B cell (primary cell): ENCODE results near the gene LNX1. TPM values are rescaled to one million over a fixed set of nuclear protein-coding genes. Genes with fewer than 3 reads are reported as not detected.

ENCODE experiments used
- ATAC-seq: fragments of 200-7000 bp; cut with Tn5 transposase; one replicate; pipeline ENCODE4 v1.10.0; 2021; ENCODE audit warnings: low read depth, mild to moderate bottlenecking, moderate number of reproducible peaks, moderate library complexity
- CTCF ChIA-PET: fragments of 350-600 bp; sonication (Branson Sonifier 250); formaldehyde crosslinking; loops from one replicate; lab custom pipeline; 2021; ENCODE audit warnings: antibody characterized with exemption, inconsistent platforms; lab: Charles Lee
- POLR2A ChIA-PET: fragments of 350-600 bp; sonication (Branson Sonifier 250); formaldehyde crosslinking; loops from one replicate; lab custom pipeline; 2021; ENCODE audit warnings: antibody characterized with exemption; lab: Charles Lee
- DNase-seq: peaks from one replicate; pipeline ENCODE4 v3.0.0; 2013
- H2AFZ ChIP-seq: 2 replicates; pipeline ENCODE4 v1.6.1; 2012; ENCODE audit warnings: mild to moderate bottlenecking, low read depth, low read length; ENCODE audit not compliant: insufficient read depth, poor library complexity, severe bottlenecking
- H3K27ac ChIP-seq, 2 donors: 1 replicate in 1 of 2; 2 replicates in 1 of 2; pipeline ENCODE4 v1.5.1; 2012 to 2013; ENCODE audit warnings: low read length in 2 of 2, mild to moderate bottlenecking in 2 of 2, moderate library complexity in 1 of 2
- H3K27me3 ChIP-seq, 4 experiments: fragments of 200-600 bp in 1 of 4; sonication (generic) in 1 of 4; replicated peaks in 1 of 4; 1 replicate in 2 of 4; 2 replicates in 2 of 4; pipeline versions ENCODE4 v1.6.1 to v1.7.0; 2013 to 2016; ENCODE audit warnings: low read length in 3 of 4, mild to moderate bottlenecking in 2 of 4, mixed read lengths in 1 of 4, moderate library complexity in 1 of 4; ENCODE audit not compliant: insufficient read depth in 4 of 4, control insufficient read depth in 3 of 4; ENCODE audit errors: control extremely low read depth in 1 of 4
- H3K36me3 ChIP-seq, 2 experiments: replicated peaks in 1 of 2; 1 replicate in 1 of 2; 2 replicates in 1 of 2; pipeline versions ENCODE4 v1.6.1 to v1.7.1; 2013; ENCODE audit warnings: low read length in 1 of 2; ENCODE audit not compliant: insufficient read depth in 2 of 2, control insufficient read depth in 1 of 2; ENCODE audit errors: control extremely low read depth in 1 of 2, extremely low read depth in 1 of 2
- H3K4me1 ChIP-seq, 2 donors: fragments of 200-600 bp in 1 of 2; sonication (generic) in 1 of 2; 1 replicate in 1 of 2; 2 replicates in 1 of 2; pipeline versions ENCODE4 v1.5.1 to v1.6.1; 2013 to 2017; ENCODE audit warnings: low read length in 2 of 2; ENCODE audit not compliant: control insufficient read depth in 2 of 2, insufficient read depth in 2 of 2
- H3K4me2 ChIP-seq: replicated peaks from 2 replicates; pipeline ENCODE3; 2012; ENCODE audit warnings: mild to moderate bottlenecking, low read depth, low read length; ENCODE audit not compliant: poor library complexity, severe bottlenecking
- H3K4me3 ChIP-seq, 5 experiments: fragments of 200-600 bp in 1 of 5; sonication (generic) in 1 of 5; 1 replicate in 3 of 5; 2 replicates in 2 of 5; pipeline versions ENCODE4 v1.5.1 to v1.7.0; 2011 to 2016; ENCODE audit warnings: low read length in 4 of 5, mild to moderate bottlenecking in 4 of 5, low read depth in 2 of 5, control low read depth in 1 of 5, moderate library complexity in 1 of 5; ENCODE audit not compliant: insufficient read depth in 1 of 5; ENCODE audit errors: control extremely low read depth in 1 of 5, extremely low read depth in 1 of 5
- H3K79me2 ChIP-seq: fragments of 200-600 bp; sonication (generic); one replicate; pipeline ENCODE4 v1.6.0; 2016; ENCODE audit warnings: low read length; ENCODE audit not compliant: control insufficient read depth, insufficient read depth
- H3K9ac ChIP-seq: fragments of 200-600 bp; sonication (generic); 2 replicates; pipeline ENCODE4 v1.6.1; 2017; ENCODE audit warnings: mild to moderate bottlenecking, low read length, moderate library complexity
- H3K9me3 ChIP-seq, 3 donors: one replicate each; pipeline versions ENCODE4 v1.6.1 to v1.7.1; 2013; ENCODE audit warnings: low read length in 2 of 3; ENCODE audit not compliant: control insufficient read depth in 2 of 3, insufficient read depth in 1 of 3; ENCODE audit errors: control extremely low read depth in 1 of 3
- H4K20me1 ChIP-seq: 2 replicates; pipeline ENCODE4 v1.6.0; 2012; ENCODE audit warnings: mild to moderate bottlenecking, low read length; ENCODE audit not compliant: insufficient read depth, control insufficient read depth, poor library complexity, severe bottlenecking
- H3K27ac Mint-ChIP-seq: one replicate; pipeline ENCODE4 v1.8.0; 2021; ENCODE audit warnings: mixed read lengths
- H3K27me3 Mint-ChIP-seq: one replicate; pipeline ENCODE4 v1.8.0; 2021; ENCODE audit warnings: mixed read lengths
- H3K4me1 Mint-ChIP-seq: one replicate; pipeline ENCODE4 v1.8.0; 2021; ENCODE audit warnings: mixed read lengths
- H3K4me3 Mint-ChIP-seq: one replicate; pipeline ENCODE4 v1.8.0; 2021; ENCODE audit warnings: mixed read lengths
- H3K9me3 Mint-ChIP-seq: one replicate; pipeline ENCODE4 v1.8.0; 2022; ENCODE audit warnings: mixed read lengths; ENCODE audit not compliant: insufficient read depth
- CTCF ChIP-seq: fragments of 200-600 bp; IDR thresholded peaks from one replicate; pipeline ENCODE4 v1.8.0; 2022; ENCODE audit warnings: antibody characterized with exemption, mild to moderate bottlenecking
- EZH2 ChIP-seq: IDR thresholded peaks from 2 replicates; pipeline ENCODE4 v1.6.1; 2012; ENCODE audit warnings: borderline replicate concordance, low read depth, mild to moderate bottlenecking, moderate library complexity, low read length; ENCODE audit not compliant: insufficient read depth, poor library complexity, severe bottlenecking
- WGBS: methylation state at CpG from one replicate; pipeline ENCODE4 v1.1.5; 2013; ENCODE audit warnings: missing lambda C conversion rate; ENCODE audit not compliant: insufficient coverage; 5-methylcytosine and 5-hydroxymethylcytosine counted together
- intact Hi-C: fragments of 100-400 bp; cut with micrococcal nuclease; formaldehyde crosslinking; loops from one replicate; pipeline ENCODE4 v1.10.0; 2022
- polyA plus RNA-seq: library from polyadenylated mRNA; depleted of rRNA; stranded (reverse); fragments of >200 nt; gene quantifications from 2 replicates; pipeline ENCODE4 v1.2.3, GENCODE V29; 2012
- total RNA-seq, 2 donors: library from RNA; stranded (reverse); fragments of 120-200 nt in 1 of 2; gene quantifications; 1 replicate in 1 of 2; 2 replicates in 1 of 2; pipeline versions ENCODE4 v1.2.3 to v1.2.4, GENCODE V29; 2013 to 2022

Gene LNX1
- total and polyA plus RNA-seq, 2 donors (not counting 1 experiment from before 2014, with no cell fraction given), result not detected

DNA sequence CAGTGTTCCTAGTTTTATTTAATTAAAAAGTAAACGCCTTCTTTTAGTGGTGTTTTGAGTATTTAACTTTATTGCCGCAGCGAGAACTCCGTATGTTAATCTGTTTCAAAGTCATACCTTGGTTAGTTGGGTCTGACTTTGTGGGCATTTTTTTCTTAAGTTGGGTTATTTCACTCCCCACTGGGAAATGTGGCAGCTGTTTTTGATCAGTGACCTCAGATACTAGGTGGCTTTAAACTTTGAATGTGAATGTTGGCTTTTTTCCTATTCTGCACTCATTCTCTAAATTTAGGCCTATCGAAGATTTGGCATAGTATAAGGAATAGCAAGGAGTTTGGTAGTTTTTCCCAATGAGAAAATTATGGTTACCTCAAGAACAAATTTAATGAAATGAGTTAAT lies 127.9 kb downstream of the LNX1 start:
- 90% methylated on average over 3 of the region's 5 CpGs for WGBS
- intact Hi-C loops, result no loop called here
- ChIA-PET POLR2A (no interaction called here), CTCF (no interaction called here)
- no peak overlapping the region for H3K27ac ChIP-seq
- Mint-ChIP-seq H3K27ac (no peak overlapping the region), H3K4me3 (no peak overlapping the region), H3K9me3 (peaks cover 3% of the 10 kb centered on the region), H3K4me1 (no peaks in the 10 kb centered on the region), H3K27me3 (no peaks in the 10 kb centered on the region)
- H3K9me3 ChIP-seq, result peaks cover 0 to 11% (median 5%) of the 10 kb centered on the region in 3 donors
- no peaks in the 10 kb centered on the region for H3K27me3 ChIP-seq
- H2AFZ ChIP-seq, result no peak overlapping the region
- peaks cover 2 to 41% of the 10 kb centered on the region in 2 experiments for H3K36me3 ChIP-seq
- no peak overlapping the region for H3K9ac ChIP-seq
- no peaks in the 10 kb centered on the region for H3K4me1 ChIP-seq
- no peak overlapping the region for H3K4me2 ChIP-seq
- no peaks in the 10 kb centered on the region for H4K20me1 ChIP-seq
- DNase-seq (no peak), ATAC-seq (no peak)
- H3K4me3 ChIP-seq, result no peak overlapping the region
- no peaks in the 10 kb centered on the region for H3K79me2 ChIP-seq
- TF ChIP-seq CTCF (no peak), EZH2 (no peak)

GRCh38 chr4:53461244-53461643 lies 130.0 kb downstream of the LNX1 start:
- Mint-ChIP-seq H3K27ac (no peak overlapping the region), H3K27me3 (no peaks in the 10 kb centered on the region), H3K9me3 (no peaks in the 10 kb centered on the region), H3K4me3 (no peak overlapping the region), H3K4me1 (no peaks in the 10 kb centered on the region)
- no peak overlapping the region for H2AFZ ChIP-seq
- POLR2A ChIA-PET, result no interaction called here
- no peak overlapping the region for H3K27ac ChIP-seq
- ATAC-seq, result no peak
- no peak overlapping the region for H3K4me3 ChIP-seq
- peaks cover 0 to 1% (median 0%) of the 10 kb centered on the region in 3 donors for H3K9me3 ChIP-seq
- no peaks in the 10 kb centered on the region for H4K20me1 ChIP-seq
- no peaks in the 10 kb centered on the region for H3K4me1 ChIP-seq
- no peak for TF ChIP-seq CTCF
- no peak for TF ChIP-seq EZH2
- H3K36me3 ChIP-seq, result peaks cover 3 to 53% of the 10 kb centered on the region in 2 experiments
- no CpG with 5 or more reads among the region's 2 CpGs for WGBS
- DNase-seq, result no peak
- H3K79me2 ChIP-seq, result no peaks in the 10 kb centered on the region
- H3K27me3 ChIP-seq, result no peaks in the 10 kb centered on the region
- H3K9ac ChIP-seq, result no peak overlapping the region
- CTCF ChIA-PET, result no interaction called here
- H3K4me2 ChIP-seq, result no peak overlapping the region
- intact Hi-C loops, result no loop called here
